H9 (cell line): ENCODE data around the gene MRPS16. TPM values are rescaled to one million over a fixed set of nuclear protein-coding genes. Genes with fewer than 3 reads are reported as not detected.

Source experiments
- DNase-seq: peaks from one replicate; pipeline ENCODE4 v3.0.0-alpha.2; 2017
- H2AFZ ChIP-seq: one replicate; pipeline ENCODE4 v1.6.1; 2013; ENCODE audit warnings: mild to moderate bottlenecking, low read length, control low read depth, moderate library complexity
- H2AK5ac ChIP-seq: 2 replicates; pipeline ENCODE4 v1.6.1; 2013; ENCODE audit warnings: low read length, control low read depth, mixed read lengths; ENCODE audit not compliant: insufficient read length
- H2BK120ac ChIP-seq: one replicate; pipeline ENCODE4 v1.6.1; 2013; ENCODE audit warnings: low read depth, mild to moderate bottlenecking, low read length, control low read depth, inconsistent platforms; ENCODE audit not compliant: poor library complexity, severe bottlenecking
- H2BK12ac ChIP-seq: 2 replicates; pipeline ENCODE4 v1.6.1; 2013; ENCODE audit warnings: low read length, control low read depth, mixed read lengths, low read depth; ENCODE audit not compliant: insufficient read length
- H2BK15ac ChIP-seq: 2 replicates; pipeline ENCODE4 v1.6.1; 2013; ENCODE audit warnings: low read depth, low read length, control low read depth
- H2BK20ac ChIP-seq: one replicate; pipeline ENCODE4 v1.6.1; 2013; ENCODE audit warnings: low read depth, mild to moderate bottlenecking, low read length, control low read depth, inconsistent platforms; ENCODE audit not compliant: poor library complexity, severe bottlenecking
- H2BK5ac ChIP-seq: 2 replicates; pipeline ENCODE4 v1.6.1; 2013; ENCODE audit warnings: low read length, control low read depth, mixed read lengths; ENCODE audit not compliant: insufficient read length
- H3K14ac ChIP-seq: 2 replicates; pipeline ENCODE4 v1.6.1; 2013; ENCODE audit warnings: low read length, control low read depth; ENCODE audit not compliant: insufficient read depth
- H3K18ac ChIP-seq: 2 replicates; pipeline ENCODE4 v1.6.1; 2013; ENCODE audit warnings: low read depth, mild to moderate bottlenecking, mixed read lengths, low read length, control low read depth; ENCODE audit not compliant: insufficient read length
- H3K23ac ChIP-seq: 2 replicates; pipeline ENCODE4 v1.6.1; 2013; ENCODE audit warnings: low read length, control low read depth, mixed read lengths, low read depth; ENCODE audit not compliant: insufficient read length
- H3K23me2 ChIP-seq: 2 replicates; pipeline ENCODE4 v1.6.1; 2013; ENCODE audit warnings: low read depth, mild to moderate bottlenecking, mixed read lengths, low read length, control low read depth; ENCODE audit not compliant: insufficient read length, poor library complexity, severe bottlenecking
- H3K27ac ChIP-seq: 2 replicates; pipeline ENCODE4 v1.5.1; 2013; ENCODE audit warnings: low read length, control low read depth, mixed read lengths, low read depth; ENCODE audit not compliant: insufficient read length
- H3K27me3 ChIP-seq: 2 replicates; pipeline ENCODE4 v1.6.1; 2013; ENCODE audit warnings: low read length, control low read depth, inconsistent platforms; ENCODE audit not compliant: insufficient read depth
- H3K4ac ChIP-seq: 2 replicates; pipeline ENCODE4 v1.6.1; 2013; ENCODE audit warnings: low read depth, mild to moderate bottlenecking, control low read depth, inconsistent platforms, low read length, moderate library complexity
- H3K4me1 ChIP-seq: 2 replicates; pipeline ENCODE4 v1.6.1; 2013; ENCODE audit warnings: low read length, control low read depth, inconsistent platforms; ENCODE audit not compliant: insufficient read depth
- H3K4me2 ChIP-seq: 2 replicates; pipeline ENCODE4 v1.6.1; 2013; ENCODE audit warnings: low read length, control low read depth, mixed read lengths; ENCODE audit not compliant: insufficient read length, insufficient read depth
- H3K56ac ChIP-seq: 2 replicates; pipeline ENCODE4 v1.6.1; 2013; ENCODE audit warnings: low read depth, mild to moderate bottlenecking, mixed read lengths, low read length, control low read depth; ENCODE audit not compliant: insufficient read length
- H3K79me1 ChIP-seq: 2 replicates; pipeline ENCODE4 v1.6.1; 2013; ENCODE audit warnings: low read depth, mild to moderate bottlenecking, moderate library complexity, low read length, control low read depth, inconsistent platforms; ENCODE audit not compliant: insufficient read depth, poor library complexity, severe bottlenecking
- H3K79me2 ChIP-seq: 2 replicates; pipeline ENCODE4 v1.6.1; 2013; ENCODE audit warnings: low read length, control low read depth, inconsistent platforms; ENCODE audit not compliant: insufficient read depth
- H3K9ac ChIP-seq: 2 replicates; pipeline ENCODE4 v1.6.1; 2013; ENCODE audit warnings: low read length, control low read depth, mixed read lengths; ENCODE audit not compliant: insufficient read length; ENCODE audit errors: extremely low read depth
- H3K9me3 ChIP-seq: one replicate; pipeline ENCODE4 v1.6.1; 2013; ENCODE audit warnings: low read depth, low read length, inconsistent platforms; ENCODE audit not compliant: control insufficient read depth
- H3T11ph ChIP-seq: one replicate; pipeline ENCODE4 v1.6.1; 2013; ENCODE audit warnings: mild to moderate bottlenecking, low read length, control low read depth, inconsistent platforms
- H4K20me1 ChIP-seq: one replicate; pipeline ENCODE4 v1.6.1; 2013; ENCODE audit not compliant: control insufficient read depth, insufficient read length, insufficient read depth
- H4K5ac ChIP-seq: 2 replicates; pipeline ENCODE4 v1.6.1; 2013; ENCODE audit warnings: low read depth, mild to moderate bottlenecking, mixed read lengths, low read length, control low read depth; ENCODE audit not compliant: insufficient read length
- H4K8ac ChIP-seq: replicated peaks from 2 replicates; pipeline ENCODE4 v1.6.1; 2013; ENCODE audit warnings: low read length, control low read depth, mixed read lengths, low read depth; ENCODE audit not compliant: insufficient read length
- H4K91ac ChIP-seq: 2 replicates; pipeline ENCODE4 v1.6.1; 2013; ENCODE audit warnings: low read depth, mild to moderate bottlenecking, moderate library complexity, mixed read lengths, low read length, control low read depth; ENCODE audit not compliant: insufficient read length
- H3K27ac Mint-ChIP-seq, 3 experiments: 2 replicates in 2 of 3; 3 replicates in 1 of 3; pipeline ENCODE4 v1.8.0; 2020 to 2021; ENCODE audit warnings: mixed read lengths in 3 of 3, mild to moderate bottlenecking in 1 of 3, moderate library complexity in 1 of 3
- H3K27me3 Mint-ChIP-seq: 2 replicates; pipeline ENCODE4 v1.8.0; 2021; ENCODE audit warnings: low read depth, mild to moderate bottlenecking, moderate library complexity, mixed read lengths
- H3K36me3 Mint-ChIP-seq, 3 experiments: 2 replicates in 2 of 3; 3 replicates in 1 of 3; pipeline ENCODE4 v1.8.0; 2020 to 2021; ENCODE audit warnings: low read depth in 3 of 3, mixed read lengths in 3 of 3; ENCODE audit not compliant: insufficient read depth in 1 of 3
- H3K4me1 Mint-ChIP-seq, 2 experiments: 2 replicates each; pipeline ENCODE4 v1.8.0; 2020; ENCODE audit warnings: mixed read lengths in 2 of 2
- H3K4me3 Mint-ChIP-seq, 2 experiments: 2 replicates in 1 of 2; 3 replicates in 1 of 2; pipeline ENCODE4 v1.8.0; 2020 to 2021; ENCODE audit warnings: mild to moderate bottlenecking in 2 of 2, mixed read lengths in 2 of 2, moderate library complexity in 1 of 2
- H3K9me3 Mint-ChIP-seq, 2 experiments: 2 replicates in 1 of 2; 3 replicates in 1 of 2; pipeline ENCODE4 v1.8.0; 2020; ENCODE audit warnings: mild to moderate bottlenecking in 2 of 2, mixed read lengths in 2 of 2, moderate library complexity in 1 of 2
- CTCF ChIP-seq: fragments of 200-600 bp; sonication (generic); conservative IDR thresholded peaks from 3 replicates; pipeline ENCODE4 v1.8.0; 2021; ENCODE audit warnings: antibody characterized with exemption, mild to moderate bottlenecking
- WGBS: extraction: QIAGEN DNeasy Blood & Tissue Kit; methylation state at CpG from one replicate; pipeline ENCODE4 v1.1.7; 2013; ENCODE audit warnings: missing lambda C conversion rate, low lambda C conversion rate, mixed read lengths; ENCODE audit not compliant: insufficient read length; ENCODE audit errors: extremely low coverage; 5-methylcytosine and 5-hydroxymethylcytosine counted together
- total RNA-seq: library from RNA; stranded (reverse); gene quantifications from 2 replicates; pipeline ENCODE4 v1.2.1, GENCODE V29; 2021

Gene MRPS16
- total RNA-seq, 1 experiment from 2014 or later: 122 TPM

DNA sequence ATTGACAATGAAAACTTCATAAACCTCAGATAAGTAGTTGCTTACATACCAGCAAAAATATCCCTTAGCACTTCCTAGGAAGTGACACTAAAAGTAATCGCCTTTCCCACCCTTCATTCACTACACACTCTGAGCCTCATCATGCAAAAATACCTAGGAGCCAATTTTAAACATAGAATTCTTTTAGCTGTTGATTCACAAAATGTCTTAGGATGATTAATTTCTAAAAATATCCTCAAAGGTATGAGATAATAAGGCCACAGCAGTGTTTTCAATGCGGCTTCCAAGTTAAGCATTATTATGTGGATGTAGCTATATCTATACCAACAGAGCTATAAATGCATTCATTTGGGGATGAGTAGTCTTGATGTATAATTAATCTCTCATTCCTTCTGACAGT is 18.6 kb downstream of the MRPS16 start:
- Histone ChIP-seq H3K23ac (no peak overlapping the region), H2BK5ac (no peak overlapping the region), H2BK15ac (no peak overlapping the region), H3K4me2 (no peak overlapping the region), H3K14ac (no peak overlapping the region), H3K9me3 (no peaks in the 10 kb centered on the region), H2BK20ac (no peak overlapping the region), H2BK12ac (no peak overlapping the region), H2AFZ (no peak overlapping the region), H3K79me1 (no peaks in the 10 kb centered on the region), H3K18ac (no peak overlapping the region), H3K9ac (no peak overlapping the region), H2AK5ac (no peak overlapping the region), H3K79me2 (no peaks in the 10 kb centered on the region), H3K4me1 (no peaks in the 10 kb centered on the region), H3K27me3 (no peaks in the 10 kb centered on the region), H4K5ac (no peak overlapping the region), H3K23me2 (no peaks in the 10 kb centered on the region), H3K56ac (no peak overlapping the region), H3T11ph (no peak overlapping the region), H3K4ac (no peak overlapping the region), H2BK120ac (no peak overlapping the region), H3K27ac (no peak overlapping the region), H4K20me1 (no peaks in the 10 kb centered on the region), H4K91ac (no peak overlapping the region), H4K8ac (no peak overlapping the region)
- no peak for TF ChIP-seq CTCF
- no CpG with 5 or more reads among the region's 2 CpGs for WGBS
- no peak overlapping the region for H3K4me3 Mint-ChIP-seq
- H3K4me1 Mint-ChIP-seq: no peaks in the 10 kb centered on the region
- peaks cover 3 to 17% (median 14%) of the 10 kb centered on the region in 3 experiments; a peak in 6 of 7 replicates for H3K36me3 Mint-ChIP-seq
- H3K27ac Mint-ChIP-seq: no peak overlapping the region
- H3K27me3 Mint-ChIP-seq: no peaks in the 10 kb centered on the region
- DNase-seq: no peak
- H3K9me3 Mint-ChIP-seq: no peaks in the 10 kb centered on the region
